IMR-90 (cell line): Measurements from ENCODE around the gene PCBP3. TPM values are rescaled to one million over a fixed set of nuclear protein-coding genes. Genes with fewer than 3 reads are reported as not detected.

Experiments
- ATAC-seq: fragments of 200-7000 bp; cut with Tn5 transposase; 2 replicates; pipeline ENCODE4 v1.9.1; 2020; ENCODE audit warnings: low read depth, mild to moderate bottlenecking, moderate library complexity
- BruUV-seq: library from RNA; stranded (reverse); fragments of 400-500 nt; replicated peaks from 2 replicates; lab custom pipeline; 2021; lab: Mats Ljungman, UMichigan
- CTCF ChIA-PET: fragments of 300-600 bp; formaldehyde crosslinking; extraction: SDS; loops from one replicate; lab custom pipeline; 2021; ENCODE audit warnings: antibody characterized with exemption; lab: Yijun Ruan, JAX
- POLR2A ChIA-PET: fragments of 300-600 bp; sonication (Branson Sonifier 250); formaldehyde crosslinking; loops from one replicate; lab custom pipeline; 2022; ENCODE audit warnings: antibody characterized with exemption; ENCODE audit not compliant: unreplicated experiment; lab: Charles Lee
- DNase-seq: peaks from one replicate; pipeline ENCODE4 v3.0.0; 2013
- H2AFZ ChIP-seq: replicated peaks from 2 replicates; pipeline ENCODE3; 2013; ENCODE audit warnings: low read length, mild to moderate bottlenecking; ENCODE audit not compliant: poor library complexity
- H2AK5ac ChIP-seq: 2 replicates; pipeline ENCODE4 v1.6.1; 2013; ENCODE audit warnings: low read depth, low read length, inconsistent platforms
- H2AK9ac ChIP-seq: replicated peaks from 2 replicates; pipeline ENCODE3; 2013; ENCODE audit warnings: mild to moderate bottlenecking, low read depth, low read length, moderate library complexity; ENCODE audit not compliant: poor library complexity
- H2BK120ac ChIP-seq: 2 replicates; pipeline ENCODE4 v1.6.1; 2013; ENCODE audit warnings: low read depth, low read length, inconsistent platforms
- H2BK15ac ChIP-seq: 3 replicates; pipeline ENCODE4 v1.6.1; 2013; ENCODE audit warnings: low read depth, low read length, inconsistent platforms
- H2BK20ac ChIP-seq: 2 replicates; pipeline ENCODE4 v1.6.1; 2013; ENCODE audit warnings: low read depth, mild to moderate bottlenecking, inconsistent platforms, low read length, moderate library complexity
- H2BK5ac ChIP-seq: 2 replicates; pipeline ENCODE4 v1.6.1; 2013; ENCODE audit warnings: mild to moderate bottlenecking, low read depth, low read length, inconsistent platforms; ENCODE audit not compliant: poor library complexity, severe bottlenecking
- H3K14ac ChIP-seq: replicated peaks from 2 replicates; pipeline ENCODE4 v1.6.1; 2013; ENCODE audit warnings: low read depth, low read length, inconsistent platforms
- H3K18ac ChIP-seq: 2 replicates; pipeline ENCODE4 v1.6.1; 2013; ENCODE audit warnings: low read depth, low read length, control low read depth
- H3K23ac ChIP-seq: 2 replicates; pipeline ENCODE4 v1.6.1; 2013; ENCODE audit warnings: low read depth, low read length, inconsistent platforms
- H3K27ac ChIP-seq: 2 replicates; pipeline ENCODE4 v1.5.1; 2013; ENCODE audit warnings: mild to moderate bottlenecking, control low read depth, low read length; ENCODE audit not compliant: insufficient read depth
- H3K27me3 ChIP-seq: 2 replicates; pipeline ENCODE4 v1.6.1; 2013; ENCODE audit warnings: low read length; ENCODE audit not compliant: control insufficient read depth, insufficient read depth
- H3K36me3 ChIP-seq: 2 replicates; pipeline ENCODE4 v1.6.1; 2013; ENCODE audit warnings: low read length, mixed read lengths; ENCODE audit not compliant: control insufficient read depth, insufficient read depth
- H3K4ac ChIP-seq: 2 replicates; pipeline ENCODE4 v1.6.1; 2013; ENCODE audit warnings: low read depth, low read length, inconsistent platforms
- H3K4me1 ChIP-seq: 2 replicates; pipeline ENCODE4 v1.6.1; 2013; ENCODE audit warnings: low read length, mixed read lengths; ENCODE audit not compliant: control insufficient read depth, insufficient read depth
- H3K4me2 ChIP-seq: 2 replicates; pipeline ENCODE4 v1.6.1; 2013; ENCODE audit warnings: low read depth, mild to moderate bottlenecking, control low read depth, low read length, moderate library complexity
- H3K4me3 ChIP-seq: 2 replicates; pipeline ENCODE4 v1.5.1; 2013; ENCODE audit warnings: low read depth, mild to moderate bottlenecking, control low read depth, low read length, moderate library complexity; ENCODE audit not compliant: insufficient read depth
- H3K56ac ChIP-seq: 2 replicates; pipeline ENCODE4 v1.6.1; 2013; ENCODE audit warnings: low read length, inconsistent platforms; ENCODE audit not compliant: insufficient read depth; ENCODE audit errors: extremely low read depth
- H3K79me1 ChIP-seq, 2 experiments: 2 replicates each; pipeline ENCODE4 v1.6.1; 2013; ENCODE audit warnings: low read length in 2 of 2, inconsistent platforms in 1 of 2, low read depth in 1 of 2
- H3K9ac ChIP-seq: 2 replicates; pipeline ENCODE4 v1.6.1; 2013; ENCODE audit warnings: low read depth, low read length, control low read depth
- H3K9me1 ChIP-seq: 2 replicates; pipeline ENCODE4 v1.6.1; 2013; ENCODE audit warnings: low read length, inconsistent platforms; ENCODE audit not compliant: insufficient read depth
- H3K9me3 ChIP-seq: 2 replicates; pipeline ENCODE4 v1.6.1; 2013; ENCODE audit warnings: low read length; ENCODE audit not compliant: control insufficient read depth, insufficient read depth
- H4K20me1 ChIP-seq: 2 replicates; pipeline ENCODE4 v1.6.1; 2013; ENCODE audit warnings: low read length, inconsistent platforms; ENCODE audit not compliant: insufficient read depth
- H4K5ac ChIP-seq: 2 replicates; pipeline ENCODE4 v1.6.1; 2013; ENCODE audit warnings: mild to moderate bottlenecking, low read depth, low read length, control low read depth
- H4K8ac ChIP-seq, 2 experiments: 2 replicates each; pipeline ENCODE4 v1.6.1; 2013; ENCODE audit warnings: low read depth in 2 of 2, low read length in 2 of 2, control low read depth in 1 of 2, inconsistent platforms in 1 of 2
- H4K91ac ChIP-seq: 2 replicates; pipeline ENCODE4 v1.6.1; 2013; ENCODE audit warnings: low read depth, low read length, inconsistent platforms; ENCODE audit not compliant: insufficient read depth
- CEBPB ChIP-seq: IDR thresholded peaks from 2 replicates; pipeline ENCODE4 v1.6.1; 2012; ENCODE audit warnings: low read depth, low read length, improper control_type of control experiment
- CHD1 ChIP-seq: IDR thresholded peaks from 2 replicates; pipeline ENCODE4 v1.6.1; 2012; ENCODE audit warnings: low read depth, low read length, improper control_type of control experiment
- MAFK ChIP-seq: IDR thresholded peaks from 2 replicates; pipeline ENCODE4 v1.6.1; 2012; ENCODE audit warnings: low read depth, low read length, improper control_type of control experiment
- MAZ ChIP-seq: IDR thresholded peaks from 2 replicates; pipeline ENCODE4 v1.6.1; 2012; ENCODE audit warnings: low read depth, mild to moderate bottlenecking, low read length, improper control_type of control experiment, moderate library complexity, borderline replicate concordance
- MXI1 ChIP-seq: IDR thresholded peaks from 2 replicates; pipeline ENCODE4 v1.6.1; 2012; ENCODE audit warnings: low read depth, mild to moderate bottlenecking, low read length, moderate library complexity, borderline replicate concordance
- NFE2L2 ChIP-seq: fragments of 150-350 bp; IDR thresholded peaks from 2 replicates; pipeline ENCODE4 v1.6.1; 2016; ENCODE audit warnings: low read depth, mild to moderate bottlenecking, low read length
- POLR2A ChIP-seq: IDR thresholded peaks from 2 replicates; pipeline ENCODE4 v1.6.1; 2012; ENCODE audit warnings: mild to moderate bottlenecking, low read depth, low read length
- RAD21 ChIP-seq: IDR thresholded peaks from 2 replicates; pipeline ENCODE4 v1.6.1; 2012; ENCODE audit warnings: low read length, improper control_type of control experiment
- RCOR1 ChIP-seq: IDR thresholded peaks from 2 replicates; pipeline ENCODE4 v1.6.1; 2012; ENCODE audit warnings: mild to moderate bottlenecking, low read length, improper control_type of control experiment; ENCODE audit not compliant: insufficient replicate concordance
- RFX5 ChIP-seq: IDR thresholded peaks from 2 replicates; pipeline ENCODE4 v1.8.0; 2012; ENCODE audit warnings: low read depth, mild to moderate bottlenecking, low read length, moderate library complexity
- SMC3 ChIP-seq: fragments of 150-350 bp; IDR thresholded peaks from 2 replicates; pipeline ENCODE4 v1.6.1; 2016; ENCODE audit warnings: low read depth, mild to moderate bottlenecking, antibody characterized with exemption, low read length, moderate library complexity
- WGBS, 2 experiments: methylation state at CpG; one replicate each; pipeline versions ENCODE4 v1.1.5 to v1.1.7; 2013; ENCODE audit warnings: missing lambda C conversion rate in 2 of 2; ENCODE audit not compliant: insufficient read length in 1 of 2; ENCODE audit errors: extremely low coverage in 2 of 2; 5-methylcytosine and 5-hydroxymethylcytosine counted together
- dilution Hi-C: fragments of 300-500 bp; cut with HindIII; formaldehyde crosslinking; loops from one replicate; pipeline ENCODE4 v1.14.3; 2018; ENCODE audit warnings: low sequenced_read_pairs; ENCODE audit not compliant: unreplicated experiment
- in situ Hi-C: fragments of 300-500 bp; cut with MboI; formaldehyde crosslinking; loops from 3 replicates; pipeline ENCODE4 v1.14.3; 2019; ENCODE audit warnings: low sequenced_read_pairs, inconsistent platforms, mixed read lengths
- intact Hi-C: fragments of 100-400 bp; cut with micrococcal nuclease; formaldehyde crosslinking; loops from 2 replicates; pipeline ENCODE4 v1.10.0; 2022
- polyA plus RNA-seq, 3 experiments: library from polyadenylated mRNA; depleted of rRNA; stranded (reverse); fragments of >200 nt; gene quantifications; 2 replicates each; pipeline ENCODE4 v1.2.3, GENCODE V29; 2012; ENCODE audit warnings: low replicate concordance in 1 of 3
- total RNA-seq: library from RNA; depleted of rRNA; stranded (reverse); fragments of >200 nt; gene quantifications from 2 replicates; pipeline ENCODE4 v1.2.3, GENCODE V29; 2012
- TF ChIP-seq, protein P1 (sequence below): fragments of 150-350 bp; IDR thresholded peaks from 2 replicates; pipeline ENCODE4 v1.6.1; 2016; ENCODE audit warnings: low read depth, mild to moderate bottlenecking, low read length, moderate library complexity, borderline replicate concordance
- TF ChIP-seq, protein P2 (sequence below): fragments of 150-350 bp; IDR thresholded peaks from 2 replicates; pipeline ENCODE4 v1.6.1; 2017; ENCODE audit warnings: mild to moderate bottlenecking, antibody characterized with exemption, low read length, low read depth

The PCBP3 gene
- total and polyA plus RNA-seq, 2 of the 4 experiments (the other 2 are of a cell fraction) = 2.9 to 3.9 TPM

DNA sequence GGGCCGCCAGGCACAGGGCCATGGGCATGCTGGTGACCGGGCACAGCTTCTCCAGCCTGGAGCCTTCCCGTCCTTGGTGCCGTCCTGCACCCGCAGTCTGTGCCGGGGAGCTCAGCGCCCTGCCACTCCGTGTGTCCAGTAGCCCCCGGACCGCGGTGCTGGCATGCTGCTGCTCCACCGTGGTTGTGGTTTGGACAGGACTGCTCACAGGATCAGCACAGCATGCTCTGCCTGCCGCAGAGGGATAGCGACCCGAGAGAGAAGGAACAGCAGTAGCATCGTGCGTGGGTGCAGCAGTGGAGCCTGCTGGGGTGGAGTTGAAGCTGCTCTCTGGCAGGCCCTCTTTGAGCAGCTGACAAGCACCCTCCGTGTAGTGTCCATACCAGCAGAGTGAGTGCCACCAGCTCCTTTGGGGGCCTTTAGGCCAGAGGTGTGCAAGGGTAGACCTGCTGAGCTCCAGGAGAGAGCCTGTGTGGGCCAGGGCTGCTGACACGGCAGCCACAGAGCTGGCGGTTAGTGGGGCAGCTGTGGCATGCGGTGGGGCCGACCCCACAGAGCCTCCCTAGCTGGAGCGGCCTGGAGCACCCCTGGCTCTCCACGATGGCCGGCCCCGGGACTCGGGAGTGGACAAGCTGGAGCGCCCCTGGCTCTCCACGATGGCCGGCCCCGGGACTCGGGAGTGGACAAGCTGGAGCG is 6.4 kb upstream of the PCBP3 start:
- H2AFZ ChIP-seq = no peak overlapping the region
- POLR2A ChIA-PET = no interaction called here

More for the DNA sequence above, 6.4 kb upstream of the PCBP3 start:
- H4K20me1 ChIP-seq = no peaks in the 10 kb centered on the region
- dilution Hi-C loops (no loop called here), in situ Hi-C loops (no loop called here), intact Hi-C loops (no loop called here)
- no peak overlapping the region for H4K91ac ChIP-seq
- no peak overlapping the region for H2BK15ac ChIP-seq
- H2BK120ac ChIP-seq = no peak overlapping the region
- no peak overlapping the region for H3K23ac ChIP-seq
- no peaks in the 10 kb centered on the region for H3K79me1 ChIP-seq
- no peaks in the 10 kb centered on the region for H3K4me1 ChIP-seq
- H3K36me3 ChIP-seq = no peaks in the 10 kb centered on the region
- H3K4me2 ChIP-seq = no peak overlapping the region
- no TSS peak for BruUV-seq
- no peak overlapping the region for H3K4me3 ChIP-seq
- H3K9me3 ChIP-seq = no peaks in the 10 kb centered on the region
- peaks cover 14% of the 10 kb centered on the region for H3K9me1 ChIP-seq
- TF ChIP-seq, protein P1, sequence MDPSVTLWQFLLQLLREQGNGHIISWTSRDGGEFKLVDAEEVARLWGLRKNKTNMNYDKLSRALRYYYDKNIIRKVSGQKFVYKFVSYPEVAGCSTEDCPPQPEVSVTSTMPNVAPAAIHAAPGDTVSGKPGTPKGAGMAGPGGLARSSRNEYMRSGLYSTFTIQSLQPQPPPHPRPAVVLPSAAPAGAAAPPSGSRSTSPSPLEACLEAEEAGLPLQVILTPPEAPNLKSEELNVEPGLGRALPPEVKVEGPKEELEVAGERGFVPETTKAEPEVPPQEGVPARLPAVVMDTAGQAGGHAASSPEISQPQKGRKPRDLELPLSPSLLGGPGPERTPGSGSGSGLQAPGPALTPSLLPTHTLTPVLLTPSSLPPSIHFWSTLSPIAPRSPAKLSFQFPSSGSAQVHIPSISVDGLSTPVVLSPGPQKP = no peak
- TF ChIP-seq RFX5 (no peak), RCOR1 (no peak), MAZ (no peak), POLR2A (no peak), MAFK (no peak), SMC3 (no peak), NFE2L2 (no peak), MXI1 (no peak), RAD21 (no peak), CEBPB (no peak), CHD1 (no peak)
- TF ChIP-seq, protein P2, sequence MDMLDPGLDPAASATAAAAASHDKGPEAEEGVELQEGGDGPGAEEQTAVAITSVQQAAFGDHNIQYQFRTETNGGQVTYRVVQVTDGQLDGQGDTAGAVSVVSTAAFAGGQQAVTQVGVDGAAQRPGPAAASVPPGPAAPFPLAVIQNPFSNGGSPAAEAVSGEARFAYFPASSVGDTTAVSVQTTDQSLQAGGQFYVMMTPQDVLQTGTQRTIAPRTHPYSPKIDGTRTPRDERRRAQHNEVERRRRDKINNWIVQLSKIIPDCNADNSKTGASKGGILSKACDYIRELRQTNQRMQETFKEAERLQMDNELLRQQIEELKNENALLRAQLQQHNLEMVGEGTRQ = no peak
- H2BK5ac ChIP-seq = no peak overlapping the region
- H3K18ac ChIP-seq = no peak overlapping the region
- no peak for DNase-seq
- H3K27ac ChIP-seq = no peak overlapping the region
- no peak overlapping the region for H3K4ac ChIP-seq
- no peak overlapping the region for H3K14ac ChIP-seq
- no peak overlapping the region for H2BK20ac ChIP-seq
- 71% methylated on average over 15 of the region's 33 CpGs; no CpG with 5 or more reads in 1 of the 2 experiments for WGBS, 2 experiments
- no peak overlapping the region for H2AK5ac ChIP-seq
- H4K5ac ChIP-seq = no peak overlapping the region
- no peak overlapping the region for H3K9ac ChIP-seq
- ATAC-seq = no peak
- H2AK9ac ChIP-seq = no peak overlapping the region
- CTCF ChIA-PET = interaction anchor here (0.6 kb wide), 1 partner anchor 188 kb away, joined by 3 read pairs; no protein-coding TSS in a partner anchor
- no peak overlapping the region for H3K56ac ChIP-seq
- H4K8ac ChIP-seq = no peak overlapping the region
- H3K27me3 ChIP-seq = peaks cover 17% of the 10 kb centered on the region
